ENCODE results near the gene TTC28.
"Not testable (repeated sequence)": the region's sequence is repeated elsewhere in the genome, so short reads cannot be mapped to it uniquely, and the experiment has no call there.

TTC28 gene

DNA sequence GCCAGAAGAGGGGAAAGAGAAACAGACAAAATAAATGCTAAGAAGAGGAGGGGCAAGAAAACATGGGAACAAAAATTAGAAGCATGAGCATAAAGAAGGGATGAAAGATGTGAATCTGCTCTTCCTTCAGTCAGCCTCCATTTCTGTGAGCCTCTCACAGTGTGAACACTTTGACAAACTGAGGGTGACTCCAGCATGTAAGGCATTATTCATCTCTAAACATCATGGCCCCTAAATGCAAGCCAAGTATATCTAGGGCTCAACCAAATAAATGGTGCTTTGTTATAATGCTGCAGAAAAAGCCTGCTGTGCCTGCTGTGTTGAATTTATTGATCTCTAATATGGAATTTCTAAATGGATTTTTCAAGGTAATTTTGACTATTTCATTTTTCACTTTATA is 281.3 kb downstream of the TTC28 start:
- no peak for DNase-seq

DNA sequence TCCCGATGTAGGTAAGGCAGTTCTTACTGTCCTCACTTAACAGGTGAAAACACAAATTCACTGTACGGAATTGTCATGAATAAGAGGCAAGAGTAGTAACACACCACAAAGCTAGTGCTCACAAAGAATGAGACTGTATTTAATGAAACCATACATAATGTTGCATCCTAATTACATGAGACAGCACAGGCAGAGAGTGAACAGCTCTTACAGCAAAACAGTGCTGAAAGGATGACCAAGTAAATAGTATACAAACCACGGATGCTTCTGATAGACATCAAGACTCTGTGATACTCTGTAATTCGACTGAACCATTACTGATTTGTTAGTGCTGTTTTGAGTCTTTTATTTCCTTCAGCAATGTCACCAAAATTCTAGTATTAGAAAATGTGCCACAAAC is 282.3 kb downstream of the TTC28 start:
- DNase-seq, result no peak

DNA sequence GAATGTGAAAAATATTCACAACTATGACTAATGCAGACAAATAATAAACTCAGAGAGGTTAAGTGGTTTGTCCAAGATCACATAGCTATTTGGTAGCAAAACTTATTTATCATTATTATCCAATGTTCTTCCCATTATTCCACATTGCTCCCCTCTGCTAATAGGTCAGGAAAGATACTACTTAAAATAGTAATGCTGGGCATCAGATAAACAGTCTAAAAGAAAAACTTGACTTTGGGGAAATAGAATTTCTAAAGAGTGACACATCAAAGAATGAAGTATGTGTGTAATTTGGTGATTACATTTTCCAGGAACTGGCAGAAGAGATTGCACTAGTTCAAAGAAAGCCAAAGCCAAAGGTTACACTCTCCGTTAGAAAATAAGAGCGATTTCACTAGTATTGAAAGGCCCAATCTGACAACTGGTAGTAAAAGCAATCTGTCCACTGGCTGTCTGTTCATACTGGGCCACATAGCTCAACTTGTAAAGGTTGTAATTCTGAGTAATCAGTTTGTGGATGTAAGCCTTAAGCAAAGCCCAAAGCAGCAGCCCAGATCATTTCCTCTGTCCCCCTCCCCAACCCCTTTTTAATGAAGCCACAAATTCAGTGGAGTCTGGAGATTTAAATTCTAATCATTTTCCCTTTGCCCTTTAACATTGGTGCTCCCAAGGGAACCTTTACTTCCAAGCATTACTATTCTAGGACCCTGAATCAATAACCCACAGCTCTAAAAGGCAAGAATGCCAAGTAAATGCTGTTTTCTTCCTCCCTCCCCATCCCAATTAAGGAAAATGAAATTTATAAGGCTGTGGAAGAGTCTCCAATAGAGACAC is 283.5 kb downstream of the TTC28 start:
- peak; percentile 76 for DNase-seq

DNA sequence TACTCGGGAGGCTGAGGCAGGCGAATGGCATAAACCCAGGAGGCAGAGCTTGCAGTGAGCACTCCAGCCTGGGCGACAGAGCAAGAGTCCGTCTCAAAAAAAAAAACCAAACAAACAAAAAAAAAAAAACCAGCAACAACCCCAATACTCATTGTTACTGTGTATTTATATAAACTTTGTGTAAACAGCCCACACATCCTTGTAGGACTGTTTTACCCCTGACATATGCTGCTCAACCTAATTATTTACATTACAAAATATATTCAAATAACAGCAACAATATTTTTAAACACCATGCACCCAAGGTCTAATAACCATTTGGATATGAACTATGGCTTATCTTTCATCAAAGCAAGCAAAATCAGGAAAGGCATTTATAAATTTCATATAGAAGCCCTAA is 284.1 kb downstream of the TTC28 start:
- no peak for DNase-seq

DNA sequence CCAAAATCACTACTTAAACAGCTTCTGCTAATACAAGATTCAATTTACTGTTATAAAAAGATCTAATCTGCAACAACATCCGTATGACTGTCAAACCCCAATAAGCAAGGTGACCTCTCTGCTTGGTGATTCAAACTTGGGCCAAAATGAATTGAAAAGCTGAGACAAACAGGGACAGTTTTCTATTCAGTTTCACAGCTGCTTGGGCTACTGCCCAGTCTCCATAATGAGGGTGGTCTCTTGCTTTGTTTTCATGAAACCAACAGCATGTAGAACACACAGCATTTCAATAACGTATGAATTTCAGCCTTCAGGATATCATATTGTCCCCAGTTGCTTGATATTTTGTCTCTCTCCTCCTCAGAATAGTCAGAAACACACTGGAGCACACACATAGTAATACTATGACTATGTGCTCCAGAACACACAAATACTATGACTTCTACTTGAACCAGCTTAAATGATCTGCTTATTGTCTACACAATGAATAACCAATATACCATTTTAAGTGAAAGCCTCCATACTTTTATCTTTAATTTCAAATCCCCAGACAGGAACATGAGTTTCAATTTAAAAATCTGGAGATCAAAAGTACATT is 285.0 kb downstream of the TTC28 start:
- DNase-seq, result peak; percentile 18

DNA sequence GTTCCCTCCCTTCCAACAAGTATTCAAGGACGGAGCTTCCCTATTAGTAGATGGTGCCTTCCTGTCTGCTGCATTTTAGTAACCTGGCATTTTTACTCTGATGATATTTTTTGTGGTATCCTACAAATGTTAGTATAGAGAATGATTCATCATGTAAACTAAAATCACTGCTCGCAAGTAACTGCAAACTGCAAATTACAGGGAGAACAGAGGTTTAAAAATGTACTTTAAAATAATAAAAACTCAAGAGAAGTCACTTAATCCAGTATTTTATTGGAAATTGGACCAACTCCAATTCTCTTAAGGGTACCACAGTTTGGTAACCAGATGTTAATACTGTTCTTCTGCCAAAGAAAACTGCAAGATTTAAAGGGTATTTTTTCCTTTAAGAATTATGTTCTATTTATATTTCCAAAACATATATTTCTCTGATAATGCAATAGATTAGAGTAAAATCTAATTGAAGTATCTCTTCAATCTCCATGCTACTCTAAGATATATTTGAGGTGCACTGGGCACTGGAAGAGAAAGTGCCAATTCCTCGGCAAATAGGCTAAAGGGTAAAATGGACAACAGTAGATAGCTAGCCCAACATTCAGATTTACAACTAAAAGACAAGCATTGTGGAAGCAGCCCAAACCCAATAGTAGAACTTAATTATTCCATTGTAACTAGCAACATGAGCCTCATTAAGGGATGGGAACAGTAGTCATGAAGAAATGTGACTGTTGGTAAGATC is 298.0 kb downstream of the TTC28 start:
- DNase-seq, result peak; percentile 18

DNA sequence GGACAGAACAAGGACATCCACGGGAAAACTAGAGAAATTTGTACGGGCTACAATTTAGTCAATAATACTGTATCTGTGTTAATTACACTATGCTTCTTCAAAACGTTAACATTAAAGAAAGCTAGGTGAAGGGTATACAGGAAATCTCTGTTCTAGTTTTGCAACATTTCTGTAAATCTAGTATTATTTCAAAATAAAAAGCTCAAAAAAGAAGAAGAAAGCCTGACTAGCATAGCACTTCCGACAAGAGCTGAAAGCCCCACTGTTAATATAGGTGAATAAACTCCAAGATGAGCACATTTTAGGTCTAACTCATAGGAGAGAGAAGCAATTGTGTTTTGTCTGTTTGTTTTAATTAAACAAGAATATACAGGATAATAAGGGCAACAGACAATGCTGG is 299.7 kb downstream of the TTC28 start:
- no peak for DNase-seq

DNA sequence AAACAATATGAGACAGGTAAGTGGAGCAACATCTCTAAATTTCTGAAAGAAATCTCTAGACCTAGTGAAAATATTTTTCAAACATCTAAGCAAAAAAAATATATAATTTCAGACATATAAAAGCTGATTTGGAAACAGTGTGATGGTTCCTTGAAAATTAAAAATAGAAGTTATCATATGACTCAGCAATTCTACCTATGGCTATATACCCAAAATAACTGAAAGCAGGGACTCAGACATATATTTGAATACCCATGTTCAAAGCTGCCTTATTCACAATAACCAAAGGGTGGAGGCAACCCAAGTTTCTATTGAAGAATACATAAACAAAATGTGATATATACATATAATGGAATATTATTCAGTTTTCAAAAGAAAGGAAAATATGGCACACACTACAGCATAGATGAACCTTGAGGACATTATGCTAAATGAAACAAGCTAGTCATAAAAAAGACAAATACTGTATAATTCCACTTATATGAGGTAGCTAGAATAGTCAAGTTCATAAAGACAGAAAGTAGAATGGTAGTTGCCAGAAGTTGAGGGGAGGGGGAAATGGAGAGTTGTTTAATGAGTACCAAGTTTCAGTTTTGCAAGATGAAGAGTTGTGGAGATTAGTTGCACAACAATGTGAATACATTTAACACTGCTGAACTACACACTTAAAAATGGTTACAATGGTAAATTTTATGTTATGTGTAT is 300.4 kb downstream of the TTC28 start:
- no peak for DNase-seq

DNA sequence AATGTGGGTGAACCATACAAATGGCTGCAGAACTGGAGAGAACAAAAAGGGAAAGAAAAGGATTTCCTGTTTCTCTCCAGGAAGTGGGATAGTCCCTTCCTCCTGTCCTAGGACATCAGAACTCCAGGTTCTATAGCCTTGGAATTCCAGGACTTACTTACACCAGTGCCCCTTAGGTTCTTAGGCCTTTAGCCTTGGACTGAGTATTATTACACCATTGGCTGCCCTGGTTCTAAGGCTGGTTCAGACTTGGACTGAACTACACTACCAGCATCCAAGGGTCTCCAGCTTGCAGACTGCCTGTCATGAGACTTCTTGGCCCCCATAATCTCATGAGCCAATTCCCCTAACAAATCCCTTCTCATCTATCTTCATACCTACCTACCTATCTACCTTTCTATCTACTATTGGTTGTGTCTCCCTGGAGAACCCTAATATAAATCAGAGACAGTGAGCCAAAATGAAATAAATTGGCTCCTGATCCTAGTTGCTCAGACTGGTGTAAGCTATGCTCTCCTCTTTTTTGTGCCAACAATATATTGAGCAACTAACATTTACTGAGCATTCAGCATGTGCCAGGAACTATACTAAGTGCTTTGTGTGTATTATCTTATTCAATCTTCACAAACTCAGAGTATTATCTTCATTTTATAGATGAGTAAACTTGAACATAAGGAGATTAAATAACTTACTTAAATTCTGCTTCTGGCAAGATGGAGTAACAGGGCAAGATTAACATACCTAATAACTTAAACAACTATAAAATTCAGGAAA is 303.7 kb downstream of the TTC28 start:
- peak; percentile 19 for DNase-seq

DNA sequence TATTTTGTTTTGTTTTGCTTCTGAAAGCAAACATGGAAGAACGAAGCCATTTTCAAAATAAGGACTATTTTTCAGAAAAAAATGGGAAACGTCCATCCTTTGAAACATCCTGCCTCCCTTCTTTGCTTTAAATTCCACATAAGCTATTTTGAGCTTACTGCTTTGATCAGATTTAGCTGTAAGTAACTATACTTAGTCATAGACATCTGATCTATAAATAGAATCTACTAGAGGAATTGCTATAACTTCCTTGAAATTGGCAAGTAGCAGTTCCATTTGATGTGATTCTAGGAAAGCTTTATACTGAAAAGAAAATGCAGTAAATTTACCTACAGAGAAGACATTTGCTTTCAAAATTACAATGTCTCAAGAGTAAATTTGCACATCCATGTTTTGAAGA is 305.8 kb downstream of the TTC28 start:
- peak; percentile 71 for DNase-seq

DNA sequence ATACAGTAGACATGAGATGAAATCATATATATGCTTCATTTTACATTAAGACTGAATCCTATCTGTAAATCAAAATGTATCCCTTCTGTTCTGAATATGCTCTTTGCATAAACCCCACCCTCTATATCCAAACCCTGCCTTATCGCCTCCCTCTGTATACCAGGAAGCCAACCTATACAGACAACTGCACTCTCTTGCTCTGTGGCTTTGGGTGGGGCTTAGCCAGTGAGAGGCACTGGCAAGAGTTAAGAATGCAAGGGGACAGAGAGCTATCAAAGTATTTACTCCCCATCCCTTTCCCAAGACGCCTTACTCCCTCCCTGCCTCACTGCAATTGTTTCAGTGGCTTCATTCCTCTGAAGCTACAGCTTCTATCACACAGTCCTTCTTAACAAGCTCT is 309.8 kb downstream of the TTC28 start:
- DNase-seq, result no peak

DNA sequence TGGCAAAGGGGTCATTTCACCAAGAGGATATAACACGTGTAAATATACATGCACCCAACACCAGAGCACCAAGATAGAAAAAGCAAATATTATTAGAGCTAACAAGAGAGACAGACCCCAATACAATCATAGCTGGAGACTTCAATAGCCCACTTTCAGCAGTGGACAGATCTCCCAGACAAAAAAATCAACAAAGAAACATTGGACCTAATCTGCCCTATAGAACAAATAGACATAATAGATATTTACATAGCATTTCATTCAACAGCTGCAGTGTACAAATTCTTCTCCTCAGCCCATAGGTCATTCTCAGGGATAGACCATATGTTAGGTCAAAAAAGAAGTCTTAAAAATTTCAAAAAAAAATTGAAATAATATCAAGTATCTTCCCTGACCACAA is 312.8 kb downstream of the TTC28 start:
- no peak for DNase-seq

DNA sequence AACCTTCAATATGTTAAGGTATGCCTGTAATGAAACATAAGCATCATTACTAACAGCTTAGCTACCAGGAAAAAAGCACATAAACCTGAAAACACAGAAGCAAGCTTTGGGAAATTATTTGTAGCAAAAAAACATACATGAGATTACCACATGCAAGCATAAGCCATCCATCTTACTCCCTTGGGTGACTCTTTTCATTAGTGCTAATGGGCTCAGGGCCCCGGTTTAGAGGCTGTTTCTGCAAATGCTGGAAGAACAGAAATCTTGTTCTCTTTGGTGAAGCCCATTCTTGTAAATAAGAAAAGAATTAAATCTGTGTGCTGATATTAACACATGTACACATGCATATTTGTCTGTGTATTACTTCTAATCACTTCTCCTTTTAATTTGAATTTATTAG is 314.3 kb downstream of the TTC28 start:
- DNase-seq, result no peak

DNA sequence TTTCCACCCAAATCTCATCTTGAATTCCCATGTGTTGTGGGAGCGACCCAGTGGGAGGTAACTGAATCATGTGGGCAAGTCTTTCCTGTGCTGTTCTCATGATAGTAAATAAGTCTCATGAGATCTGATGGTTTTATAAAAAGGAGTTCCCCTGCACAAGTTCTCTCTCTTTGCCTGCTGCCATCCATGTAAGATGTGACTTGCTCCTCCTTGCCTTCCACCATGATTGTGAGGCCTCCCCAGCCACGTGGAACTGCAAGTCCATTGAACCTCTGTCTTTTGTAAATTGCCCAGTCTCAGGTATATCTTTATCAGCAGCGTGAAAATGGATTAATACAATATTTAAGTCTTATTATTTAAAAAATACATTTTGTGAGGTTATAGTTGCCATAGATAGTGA is 315.5 kb downstream of the TTC28 start:
- not testable (repeated sequence) for DNase-seq

DNA sequence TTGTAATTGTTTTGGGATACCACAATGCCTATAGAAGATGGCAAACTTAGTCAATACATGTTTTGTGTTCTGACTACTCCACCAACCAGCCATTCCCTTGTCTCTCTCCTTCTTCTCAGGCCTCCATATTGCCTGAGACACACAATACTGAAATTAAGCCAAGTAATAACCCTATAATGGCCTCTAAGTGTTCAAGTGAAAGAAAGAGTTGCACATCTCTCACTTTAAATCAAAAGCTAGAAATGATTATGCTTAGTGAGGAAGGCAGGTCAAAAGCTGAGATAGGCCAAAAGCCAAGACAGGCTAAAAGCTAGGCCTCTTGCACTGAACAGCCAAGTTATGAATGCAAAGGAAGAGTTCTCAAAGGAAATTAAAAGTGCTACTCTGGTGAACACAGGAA is 318.7 kb downstream of the TTC28 start:
- no peak for DNase-seq

DNA sequence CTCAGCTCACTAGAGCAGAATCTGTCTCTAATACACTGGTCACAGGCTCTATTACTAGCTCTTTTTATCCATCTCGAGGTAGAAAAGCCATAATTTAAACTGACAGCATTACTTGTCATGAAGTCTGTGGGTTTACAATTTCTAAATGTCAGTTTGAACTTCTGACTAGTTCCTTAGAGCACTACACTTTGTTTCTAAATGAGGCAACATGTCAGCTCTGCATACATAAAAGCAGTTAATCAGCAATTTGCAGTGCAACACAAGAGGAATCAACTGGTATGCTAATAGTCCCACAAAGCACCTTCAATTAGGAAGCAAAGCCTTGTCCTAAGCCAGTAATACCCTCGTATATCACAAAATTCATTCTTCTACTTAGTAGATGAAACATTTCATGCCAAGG is 321.3 kb downstream of the TTC28 start:
- DNase-seq, result no peak

DNA sequence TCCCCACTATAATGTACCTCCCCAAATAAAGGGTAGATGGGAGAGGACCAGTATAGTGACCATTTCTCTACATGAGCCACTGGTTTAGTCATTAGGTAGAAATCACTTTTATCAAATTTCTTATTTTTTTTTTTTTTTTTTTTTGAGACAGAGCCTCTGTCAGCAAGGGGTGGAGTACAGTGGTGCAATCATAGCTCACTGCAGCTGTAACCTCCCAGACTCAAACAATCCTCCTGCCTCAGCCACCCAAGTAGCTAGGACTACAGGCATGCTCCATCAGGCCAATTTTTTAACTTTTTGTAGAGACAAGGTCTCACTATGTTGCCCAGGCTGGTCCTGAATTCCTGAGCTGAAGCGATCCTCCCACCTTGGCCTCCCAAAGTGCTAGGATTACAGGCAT is 322.4 kb downstream of the TTC28 start:
- no peak for DNase-seq

DNA sequence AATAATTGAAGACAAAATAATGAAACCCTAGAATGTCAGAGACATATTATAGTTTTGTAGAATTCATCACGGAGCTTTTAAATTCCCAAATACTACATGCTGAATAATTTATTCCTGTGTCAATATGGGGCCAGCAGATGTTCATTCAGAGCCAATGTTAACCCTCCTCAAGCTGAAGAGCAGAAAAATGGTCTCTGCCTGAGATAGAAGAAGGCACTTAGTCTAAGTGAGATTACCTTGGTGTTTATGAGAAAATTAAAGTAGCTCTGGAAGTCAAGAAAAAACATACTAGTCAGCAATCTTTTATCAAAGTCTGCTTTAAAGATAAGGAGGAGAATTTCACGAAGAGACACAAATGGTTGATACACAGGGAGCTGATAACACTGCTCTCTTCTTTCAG is 328.2 kb downstream of the TTC28 start:
- DNase-seq, result no peak

DNA sequence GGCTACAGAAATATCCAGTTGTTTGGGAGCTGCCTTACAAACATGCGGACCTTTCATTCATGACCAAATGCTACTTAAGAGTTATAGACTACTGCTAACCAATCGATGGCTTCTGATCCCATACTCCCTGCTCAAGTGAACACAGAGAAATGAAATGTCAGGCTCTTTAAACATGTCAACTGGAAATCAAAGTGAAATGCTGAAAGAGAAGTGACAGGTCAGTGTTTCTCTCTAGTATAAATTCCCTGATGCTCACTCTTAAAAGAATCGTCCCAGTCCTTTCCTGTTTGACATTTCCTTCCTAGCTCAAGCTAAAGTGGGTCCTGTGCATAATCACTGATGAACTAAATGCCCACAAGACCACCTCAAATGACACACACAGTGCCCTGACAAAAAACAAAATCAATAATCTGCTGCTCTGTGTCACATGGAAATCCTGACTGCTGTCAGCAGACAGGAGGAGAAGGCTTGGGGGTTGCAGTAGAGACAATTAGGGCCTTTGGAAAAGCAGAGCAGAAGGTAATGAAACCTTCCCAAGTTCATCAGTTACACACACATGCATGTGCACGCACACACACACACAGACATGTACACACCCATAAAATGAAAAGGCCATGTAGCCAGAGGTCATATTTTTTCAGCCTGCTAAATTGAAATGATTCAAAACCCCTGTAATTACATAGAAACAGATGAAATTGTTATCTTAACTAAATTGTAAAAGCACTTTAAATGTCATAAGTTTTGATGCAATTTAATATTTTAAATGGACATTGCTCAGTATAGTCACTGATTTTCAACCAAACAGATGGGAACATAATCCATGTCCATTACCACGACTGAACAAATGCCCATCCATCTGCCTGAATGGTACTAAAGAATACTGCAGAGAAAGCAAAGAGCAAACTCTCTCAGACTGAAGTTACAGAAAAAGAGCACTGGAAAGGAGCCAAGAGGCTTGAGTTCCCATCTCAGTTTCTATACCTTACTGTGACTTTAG is 330.7 kb downstream of the TTC28 start:
- no peak for DNase-seq

DNA sequence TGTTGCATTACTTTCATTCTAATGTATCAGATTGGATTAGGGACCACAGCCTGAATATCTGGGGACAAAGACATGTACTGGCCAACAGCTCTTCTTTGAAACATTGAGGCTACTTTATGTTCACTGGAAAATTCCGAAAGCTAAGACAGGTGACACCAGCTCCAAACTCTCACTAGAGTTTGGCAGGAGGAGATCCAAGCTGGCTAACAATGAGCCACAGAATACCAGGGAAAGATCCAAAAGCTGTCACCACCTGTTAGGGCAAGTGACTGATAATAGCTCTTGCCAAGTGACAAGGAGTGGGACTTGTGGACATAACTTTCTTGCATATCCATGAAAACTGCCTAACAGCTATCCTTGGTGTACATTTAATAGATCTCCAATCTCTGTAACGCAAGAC is 333.3 kb downstream of the TTC28 start:
- no peak for DNase-seq
